Measurements from ENCODE around the gene BABAM2. TPM values are rescaled to one million over a fixed set of nuclear protein-coding genes. Genes with fewer than 3 reads are reported as not detected.

The BABAM2 gene
- total RNA-seq, 4 donors from 2014 or later: 24.3 to 46.1 (median 44.5) TPM

DNA sequence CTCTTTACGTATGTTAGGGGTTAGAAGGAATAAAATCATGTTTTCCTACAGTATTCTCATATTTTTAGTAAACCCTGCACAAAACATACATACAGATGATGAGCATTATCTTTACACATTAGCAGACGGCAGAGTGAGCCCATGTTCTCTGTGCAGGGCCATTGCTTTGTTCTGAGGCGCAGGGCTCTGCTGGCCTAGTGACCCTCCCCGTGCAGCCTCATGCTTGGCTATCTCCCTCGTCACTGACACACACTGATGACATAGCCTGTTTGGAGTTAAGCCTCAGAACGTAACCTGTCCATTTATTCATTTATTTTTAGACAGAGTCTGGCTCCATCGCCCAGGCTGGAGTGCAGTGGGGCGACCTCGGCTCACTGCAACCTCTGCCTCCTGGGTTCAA is 386.3 kb downstream of the BABAM2 start:
- H3K27me3 ChIP-seq: no peaks in the 10 kb centered on the region
- H3K4me1 ChIP-seq: peaks cover 0 to 21% (median 11%) of the 10 kb centered on the region in 4 donors
- DNase-seq (ENCODE audit: low spot score in 2 of 2): no peak
- no peak for TF ChIP-seq POLR2A (IDR thresholded peaks at IDR 0.05)
- TF ChIP-seq CTCF (IDR thresholded peaks at IDR 0.05): no peak
- no peak for TF ChIP-seq EP300 (IDR thresholded peaks at IDR 0.05)
- no peak overlapping the region for H3K27ac ChIP-seq
- WGBS, 2 donors: 89 to 91% methylated on average over 9 of the region's 9 CpGs
- H3K36me3 ChIP-seq: no peaks in the 10 kb centered on the region
- H3K4me3 ChIP-seq: no peak overlapping the region
- H3K9me3 ChIP-seq: no peaks in the 10 kb centered on the region

- H3K4me3 ChIP-seq: no peak overlapping the region
- no peak for DNase-seq (ENCODE audit: low spot score in 2 of 2)
- peaks cover 0 to 19% (median 11%) of the 10 kb centered on the region in 4 donors for H3K4me1 ChIP-seq
- H3K36me3 ChIP-seq: no peaks in the 10 kb centered on the region
- no peak for TF ChIP-seq POLR2A (IDR thresholded peaks at IDR 0.05)
- no peak for TF ChIP-seq CTCF (IDR thresholded peaks at IDR 0.05)
- TF ChIP-seq EP300 (IDR thresholded peaks at IDR 0.05): no peak
- H3K9me3 ChIP-seq: no peaks in the 10 kb centered on the region
- no peaks in the 10 kb centered on the region for H3K27me3 ChIP-seq
- WGBS, 2 donors: 80 to 85% methylated on average over 7 of the region's 7 CpGs
- H3K27ac ChIP-seq: no peak overlapping the region
Observed at GRCh38 chr2:28277466-28277865, 386.9 kb downstream of the BABAM2 start.

DNA sequence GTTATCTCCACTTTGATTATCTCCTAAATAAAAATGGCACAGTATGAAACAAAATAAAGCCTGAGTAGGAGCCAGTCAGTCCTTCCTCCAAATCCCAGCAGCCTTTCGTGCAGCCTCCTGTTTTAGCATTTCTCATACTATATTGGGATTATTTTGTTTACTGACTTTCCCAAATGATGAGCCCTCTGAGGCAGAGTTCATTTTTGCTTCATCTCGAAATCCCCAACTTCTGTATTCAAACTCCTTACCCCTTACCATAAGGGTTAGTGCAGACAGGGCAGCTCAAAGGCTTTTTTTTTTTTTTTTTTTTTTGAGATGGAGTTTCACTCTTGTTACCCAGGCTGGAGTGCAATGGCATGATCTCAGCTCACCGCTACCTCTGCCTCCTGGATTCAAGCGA is 388.8 kb downstream of the BABAM2 start:
- Histone ChIP-seq H3K27ac (no peak overlapping the region), H3K36me3 (no peaks in the 10 kb centered on the region), H3K27me3 (no peaks in the 10 kb centered on the region), H3K9me3 (no peaks in the 10 kb centered on the region), H3K4me3 (no peak overlapping the region), H3K4me1 (peaks cover 0 to 18% (median 11%) of the 10 kb centered on the region in 4 donors)
- 85 to 88% methylated on average over 4 of the region's 4 CpGs for WGBS, 2 donors
- TF ChIP-seq EP300 (IDR thresholded peaks at IDR 0.05): no peak
- TF ChIP-seq POLR2A (IDR thresholded peaks at IDR 0.05): no peak
- TF ChIP-seq CTCF (IDR thresholded peaks at IDR 0.05): no peak
- DNase-seq (ENCODE audit: low spot score in 2 of 2): no peak

DNA sequence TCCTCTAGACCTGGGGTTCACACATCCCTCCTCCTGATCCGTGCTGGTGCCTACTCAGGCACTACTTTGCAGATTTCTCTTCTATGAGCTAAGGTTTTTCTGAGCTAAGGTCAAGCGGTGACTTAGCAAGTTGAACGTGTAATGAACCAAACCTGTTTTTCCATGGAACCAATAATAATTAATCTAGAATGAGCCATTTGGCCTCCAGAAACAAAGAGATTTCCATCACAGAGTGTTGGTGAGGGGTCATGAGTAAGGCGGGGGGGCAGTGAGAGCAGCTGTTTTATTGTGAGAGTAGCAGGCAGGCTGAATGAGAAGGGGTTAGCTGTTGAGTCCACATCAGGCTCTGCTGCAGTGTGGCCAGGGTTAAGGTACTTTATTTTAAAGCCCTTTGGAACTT is 390.1 kb downstream of the BABAM2 start:
- Histone ChIP-seq H3K9me3 (no peaks in the 10 kb centered on the region), H3K27me3 (no peaks in the 10 kb centered on the region), H3K4me3 (no peak overlapping the region), H3K4me1 (peaks cover 0 to 5% (median 1%) of the 10 kb centered on the region in 4 donors), H3K36me3 (no peaks in the 10 kb centered on the region), H3K27ac (no peak overlapping the region)
- 88 to 89% methylated on average over 4 of the region's 4 CpGs for WGBS, 2 donors
- DNase-seq (ENCODE audit: low spot score in 2 of 2): no peak
- no peak for TF ChIP-seq CTCF (IDR thresholded peaks at IDR 0.05)
- no peak for TF ChIP-seq POLR2A (IDR thresholded peaks at IDR 0.05)
- no peak for TF ChIP-seq EP300 (IDR thresholded peaks at IDR 0.05)

DNA sequence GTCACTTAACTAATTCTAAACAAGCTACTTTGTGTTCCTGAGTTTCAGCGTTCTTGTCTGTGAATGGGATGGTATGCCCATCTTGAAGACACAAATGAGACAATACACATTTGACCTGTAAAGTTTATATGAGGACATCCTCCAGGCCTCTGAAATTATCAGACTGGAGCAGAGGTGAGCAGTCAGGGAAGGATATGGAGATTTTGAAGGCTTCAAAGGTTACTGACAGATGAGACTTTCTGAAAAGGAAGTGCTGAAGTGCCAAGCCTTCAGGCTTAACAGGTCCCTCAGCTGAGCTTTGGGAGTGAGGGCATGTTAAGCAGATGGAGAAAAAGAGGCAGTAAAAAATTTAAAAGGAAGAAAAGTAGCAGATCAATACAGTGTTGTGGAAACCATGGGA is 391.2 kb downstream of the BABAM2 start:
- no peaks in the 10 kb centered on the region for H3K27me3 ChIP-seq
- no peaks in the 10 kb centered on the region for H3K4me1 ChIP-seq
- WGBS, 2 donors: 87 to 96% methylated on average over 1 of the region's 1 CpG
- TF ChIP-seq EP300 (IDR thresholded peaks at IDR 0.05) (no peak), POLR2A (IDR thresholded peaks at IDR 0.05) (no peak), CTCF (IDR thresholded peaks at IDR 0.05) (no peak)
- no peaks in the 10 kb centered on the region for H3K9me3 ChIP-seq
- no peaks in the 10 kb centered on the region for H3K36me3 ChIP-seq
- no peak overlapping the region for H3K4me3 ChIP-seq
- no peak for DNase-seq (ENCODE audit: low spot score in 2 of 2)
- no peak overlapping the region for H3K27ac ChIP-seq
